ENCODE results near the gene CRYGN.

- TF ChIP-seq TCF4 (CRISPR knock-in tag; IDR thresholded peaks at IDR 0.05; ENCODE audit: borderline replicate concordance) (no peak), PPARA (CRISPR knock-in tag; IDR thresholded peaks at IDR 0.05; ENCODE audit: borderline replicate concordance) (no peak), CREB5 (CRISPR knock-in tag; IDR thresholded peaks at IDR 0.05; ENCODE audit: low read depth) (no peak), CSRNP3 (CRISPR knock-in tag; IDR thresholded peaks at IDR 0.05) (no peak), TOX (CRISPR knock-in tag; IDR thresholded peaks at IDR 0.05; ENCODE audit: borderline replicate concordance) (no peak)
- TF ChIP-seq, protein P1, sequence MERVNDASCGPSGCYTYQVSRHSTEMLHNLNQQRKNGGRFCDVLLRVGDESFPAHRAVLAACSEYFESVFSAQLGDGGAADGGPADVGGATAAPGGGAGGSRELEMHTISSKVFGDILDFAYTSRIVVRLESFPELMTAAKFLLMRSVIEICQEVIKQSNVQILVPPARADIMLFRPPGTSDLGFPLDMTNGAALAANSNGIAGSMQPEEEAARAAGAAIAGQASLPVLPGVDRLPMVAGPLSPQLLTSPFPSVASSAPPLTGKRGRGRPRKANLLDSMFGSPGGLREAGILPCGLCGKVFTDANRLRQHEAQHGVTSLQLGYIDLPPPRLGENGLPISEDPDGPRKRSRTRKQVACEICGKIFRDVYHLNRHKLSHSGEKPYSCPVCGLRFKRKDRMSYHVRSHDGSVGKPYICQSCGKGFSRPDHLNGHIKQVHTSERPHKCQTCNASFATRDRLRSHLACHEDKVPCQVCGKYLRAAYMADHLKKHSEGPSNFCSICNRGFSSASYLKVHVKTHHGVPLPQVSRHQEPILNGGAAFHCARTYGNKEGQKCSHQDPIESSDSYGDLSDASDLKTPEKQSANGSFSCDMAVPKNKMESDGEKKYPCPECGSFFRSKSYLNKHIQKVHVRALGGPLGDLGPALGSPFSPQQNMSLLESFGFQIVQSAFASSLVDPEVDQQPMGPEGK (CRISPR knock-in tag; IDR thresholded peaks at IDR 0.05; ENCODE audit: borderline replicate concordance): no peak
These were observed 36.2 kb downstream of the CRYGN start for GRCh38 chr7:151403764-151404163.

Measured in SK-N-SH treated with all-trans-retinoic acid at 6 μM for 48 hours (cell line).